Measurements from ENCODE around the gene SRGAP2B.
"Not testable (repeated sequence)": the region's sequence is repeated elsewhere in the genome, so short reads cannot be mapped to it uniquely, and the experiment has no call there.

Gene SRGAP2B

DNA sequence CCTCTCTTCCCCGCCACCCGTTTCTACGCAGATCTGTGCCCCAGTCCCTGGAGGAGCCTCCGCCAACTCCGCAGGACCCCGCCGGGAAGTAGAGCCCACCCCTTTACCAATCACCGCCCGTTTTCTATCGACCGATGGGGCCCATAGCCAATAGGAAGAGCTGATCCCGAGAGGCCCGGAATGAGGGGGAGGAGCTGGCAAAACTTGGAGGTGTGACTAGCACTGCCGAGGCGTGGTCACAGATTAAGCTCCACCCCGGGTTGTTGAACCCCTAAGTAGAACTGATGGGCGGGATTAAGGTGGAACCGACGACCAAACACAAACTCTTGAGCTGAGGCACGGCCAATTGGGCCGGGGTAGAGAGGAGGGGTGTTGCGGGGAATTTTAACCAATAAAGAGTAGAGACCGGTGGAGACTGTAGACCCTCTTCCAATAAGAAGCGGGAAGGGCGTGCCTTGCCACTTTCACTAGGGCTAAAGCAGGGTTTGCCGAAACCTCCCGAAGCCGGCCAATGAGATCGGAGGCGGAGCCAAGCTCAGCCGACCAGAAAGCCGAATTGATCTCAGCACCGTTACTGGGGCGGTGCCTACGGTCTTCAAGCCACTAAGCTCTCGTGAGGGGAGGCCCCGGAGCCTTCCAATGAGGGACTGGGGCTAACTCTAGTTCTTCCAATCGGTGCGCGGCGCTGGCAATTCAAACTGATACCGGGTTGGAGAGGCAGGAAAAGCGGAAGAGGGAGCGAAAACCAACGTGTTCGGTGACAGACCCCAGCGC, at the start of gene SRGAP2B, which contains the start of gene FAM72D:
Gene SRGAP2B (minus strand): TSS at position 45 of the 774 bp plus-strand sequence. CDS start 2,427 bp downstream, outside the sequence.
Gene FAM72D (plus strand): TSS at position 691 of the 774 bp plus-strand sequence. CDS start 874 bp downstream, outside the sequence.
- DNase-seq = not testable (repeated sequence)

DNA sequence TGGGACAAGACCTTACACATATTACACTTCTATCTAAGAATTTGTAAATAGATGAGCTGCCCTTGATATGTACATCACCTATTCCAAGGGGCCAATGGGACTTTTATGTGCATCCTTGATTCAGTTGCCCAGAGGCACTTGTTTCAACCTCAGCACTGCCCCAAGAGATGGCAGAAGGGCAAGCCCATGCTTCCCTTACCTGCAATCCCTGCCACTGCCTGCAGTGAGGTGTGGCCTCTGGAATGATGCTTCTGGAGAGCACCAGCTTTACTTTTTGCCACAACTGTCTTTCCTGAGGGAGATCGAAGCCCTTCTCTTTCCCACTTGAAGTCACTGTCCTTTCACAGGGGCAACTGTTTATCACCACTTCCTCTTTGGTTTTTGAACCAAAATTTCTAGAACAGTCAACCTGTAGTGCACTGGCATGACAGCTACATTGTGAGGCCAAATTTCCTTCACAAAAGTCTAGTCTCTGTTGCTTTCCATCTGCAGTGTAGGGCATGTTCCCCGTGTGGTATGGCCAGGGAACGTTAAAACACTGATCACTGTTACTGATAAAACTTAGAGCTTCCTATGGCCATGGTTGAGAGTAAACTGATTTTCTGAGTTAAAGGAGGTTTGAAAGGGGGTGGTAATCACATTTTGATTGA, 49.3 kb upstream of the SRGAP2B start:
- not testable (repeated sequence) for DNase-seq

DNA sequence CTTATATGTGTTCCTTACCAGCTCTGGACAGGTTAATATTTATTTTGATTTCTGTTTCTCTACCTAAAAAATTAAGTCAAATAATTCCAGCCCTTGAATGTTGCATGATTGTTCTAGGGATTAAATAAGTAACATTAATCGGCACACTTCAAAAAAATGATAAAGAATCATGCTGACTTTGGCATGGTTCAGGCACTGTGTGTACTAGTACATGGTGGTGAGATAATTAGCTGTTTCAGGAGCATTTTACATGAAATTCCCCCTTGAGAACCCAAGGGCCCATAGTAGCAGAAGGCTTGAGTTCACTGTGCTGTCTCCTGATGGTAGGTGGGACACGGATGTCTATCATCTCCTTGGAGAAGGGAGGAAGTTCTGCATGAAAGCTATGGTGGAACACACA, 45.4 kb upstream of the SRGAP2B start:
- not testable (repeated sequence) for DNase-seq

DNA sequence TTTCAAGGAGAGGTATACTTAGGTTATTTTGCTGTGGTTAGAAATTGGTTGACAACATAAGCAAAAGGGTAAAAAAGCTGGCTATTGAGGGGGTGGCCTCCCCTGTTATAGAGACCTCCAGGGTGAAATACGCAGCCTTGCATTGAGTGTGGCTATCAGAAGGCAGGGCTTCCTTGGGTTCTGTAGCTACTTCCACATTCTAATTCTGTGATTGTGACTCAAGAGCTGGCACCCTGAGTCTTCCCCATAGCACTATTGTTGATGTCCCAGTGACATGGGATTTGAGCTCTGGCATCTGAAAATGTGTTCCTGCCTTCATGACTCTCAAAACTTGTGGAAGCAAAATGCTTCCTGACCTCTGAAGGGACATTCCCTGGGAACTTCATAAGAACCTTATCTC, 39.3 kb upstream of the SRGAP2B start:
- DNase-seq = not testable (repeated sequence)

DNA sequence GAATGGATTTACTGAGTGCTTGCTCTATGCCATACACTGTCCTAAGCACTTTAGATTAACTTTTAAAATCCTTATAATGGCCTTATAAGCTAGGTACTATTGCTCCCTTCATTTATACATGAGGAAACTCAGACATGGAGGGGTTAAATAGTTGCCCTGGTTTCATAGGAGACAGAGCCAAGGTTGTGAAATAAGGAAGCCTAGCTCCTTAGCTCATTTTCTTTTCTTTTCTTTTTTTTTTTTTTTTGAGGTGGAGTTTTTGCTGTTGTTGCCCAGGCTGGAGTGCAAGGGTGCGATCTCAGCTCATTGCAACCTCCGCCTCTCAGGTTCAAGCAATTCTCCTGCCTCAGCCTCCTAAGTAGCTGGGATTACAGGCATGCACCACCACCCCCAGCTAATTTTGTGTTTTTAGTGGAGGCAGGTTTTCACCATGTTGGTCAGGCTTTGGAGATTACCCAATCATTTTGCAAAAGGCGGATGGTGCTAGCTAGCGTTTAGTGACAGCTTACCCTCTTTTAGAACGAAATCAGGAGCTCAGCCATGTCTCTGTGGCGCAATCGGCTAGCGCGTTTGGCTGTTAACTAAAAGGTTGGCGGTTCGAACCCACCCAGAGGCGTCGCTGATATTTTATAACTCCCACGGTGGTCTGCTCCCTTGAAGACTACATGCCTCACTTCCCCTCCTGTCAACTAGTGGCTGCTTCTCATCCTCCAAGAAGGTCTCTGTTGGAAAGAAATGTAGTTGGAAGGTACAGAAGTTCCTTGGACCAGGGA, 33.8 kb upstream of the SRGAP2B start:
- not testable (repeated sequence) for DNase-seq

DNA sequence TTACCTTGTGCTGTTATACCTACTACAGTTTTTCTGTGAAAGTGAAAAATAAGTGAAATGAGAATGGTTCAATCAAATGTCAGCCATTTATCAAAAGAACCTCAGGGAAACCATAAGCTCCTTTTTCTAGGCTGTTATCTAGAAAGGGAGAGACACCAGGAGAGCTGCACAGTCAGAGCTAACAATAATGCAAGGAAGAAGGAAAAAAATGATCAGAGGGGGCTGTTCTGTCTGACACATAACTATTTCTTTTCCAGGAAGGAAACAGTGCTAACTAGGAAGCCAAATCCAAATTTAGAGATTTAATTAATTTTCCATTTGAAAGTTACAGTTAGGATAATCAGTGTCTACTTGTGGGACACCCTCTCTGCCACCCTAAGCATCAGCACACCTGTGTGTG, 32.0 kb upstream of the SRGAP2B start:
- not testable (repeated sequence) for DNase-seq

DNA sequence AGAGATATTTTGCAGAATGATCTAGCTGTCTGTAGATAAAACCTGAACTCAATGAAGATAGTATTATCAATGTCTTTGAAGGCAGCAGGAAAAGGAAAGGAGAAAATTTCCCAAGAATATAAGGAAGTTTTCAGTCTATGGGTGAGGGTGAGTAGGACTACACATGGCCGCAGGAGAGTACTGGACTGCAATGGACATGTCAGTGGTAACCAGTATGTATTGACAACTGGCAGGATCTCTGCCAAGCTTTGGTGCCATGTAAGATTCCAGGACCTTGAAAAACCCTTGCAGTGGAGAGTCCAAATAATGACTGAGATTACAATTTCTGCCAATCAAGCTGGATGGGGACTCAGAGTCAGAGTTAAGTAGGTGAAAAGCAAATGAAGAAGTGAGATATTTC, 30.0 kb upstream of the SRGAP2B start:
- not testable (repeated sequence) for DNase-seq

DNA sequence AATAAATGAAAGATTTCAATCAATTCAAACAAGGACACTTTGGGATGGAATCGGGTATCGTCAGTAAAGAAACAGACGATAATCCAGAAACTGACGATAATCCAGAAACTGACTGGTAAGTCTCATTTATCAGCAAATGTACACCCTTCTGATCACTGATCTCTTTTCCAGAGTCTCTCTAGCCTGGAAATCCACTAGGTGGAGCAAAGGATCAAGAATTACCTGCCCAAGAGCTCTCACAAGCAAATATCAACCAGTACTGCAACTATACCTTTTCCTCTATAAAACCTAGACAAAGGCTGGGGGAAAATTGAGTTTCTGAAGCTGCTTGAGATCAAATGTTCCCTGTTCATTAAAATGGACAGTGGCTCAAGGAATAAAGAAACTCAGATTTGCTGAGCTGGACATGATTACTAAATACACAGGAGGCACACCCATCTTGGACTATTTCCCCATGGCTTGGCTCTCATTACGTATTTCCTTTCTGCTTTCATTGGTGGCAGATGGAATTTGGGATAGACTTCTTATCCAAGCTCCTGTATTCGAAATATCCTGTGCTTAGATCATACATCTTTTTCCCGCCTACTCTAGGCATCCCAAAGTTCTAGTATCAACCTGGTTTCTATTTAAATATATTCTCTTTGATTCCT, 29.0 kb upstream of the SRGAP2B start:
- DNase-seq = not testable (repeated sequence)

DNA sequence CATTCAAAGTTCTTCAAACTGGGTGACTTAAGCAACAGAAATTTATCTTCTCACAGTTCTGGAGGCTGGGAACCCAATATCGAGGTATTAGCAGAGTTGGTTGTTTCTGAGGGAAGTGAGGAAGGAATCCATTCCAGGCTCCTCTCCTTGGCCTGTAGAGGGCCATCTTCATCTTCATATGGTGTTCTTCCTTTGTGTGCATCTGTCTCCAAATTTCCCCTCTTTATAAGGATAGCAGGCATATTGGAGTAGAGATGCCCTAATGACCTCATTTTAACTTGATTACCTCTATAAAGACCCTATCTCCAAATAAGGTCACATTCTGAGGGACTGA, 27.9 kb upstream of the SRGAP2B start:
- not testable (repeated sequence) for DNase-seq

DNA sequence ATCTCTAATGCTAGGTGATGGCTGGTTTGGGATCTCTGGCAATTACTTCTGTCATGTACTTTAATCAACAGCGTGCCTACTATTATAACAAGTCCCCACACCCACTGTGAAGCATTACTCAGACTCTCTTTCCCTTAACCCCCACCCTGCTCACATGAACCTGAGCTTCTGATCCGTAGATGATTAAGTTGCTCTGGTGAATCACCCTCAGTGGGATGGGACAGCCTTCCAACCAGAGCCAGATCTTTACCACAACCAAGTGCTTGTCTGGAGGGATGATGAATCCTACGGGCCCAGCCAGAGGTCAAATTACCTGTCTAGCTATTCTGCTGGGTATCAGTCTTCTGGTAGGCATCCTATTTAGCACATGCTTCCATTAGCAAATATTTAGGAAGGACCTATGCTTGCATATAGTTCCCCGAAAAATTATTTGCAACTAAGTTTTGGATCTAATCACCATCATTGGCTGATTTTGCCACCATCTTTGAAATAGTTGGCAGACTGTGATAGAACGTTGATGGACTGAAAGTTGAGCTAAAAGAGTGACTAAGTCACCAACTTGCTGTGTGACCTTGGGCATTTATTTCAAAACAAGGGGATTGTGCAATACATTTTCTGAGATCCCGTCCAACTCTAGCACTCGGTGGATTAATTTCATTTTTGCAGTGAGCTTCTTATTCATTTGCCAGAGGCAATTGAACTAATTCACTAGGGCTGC, 27.4 kb upstream of the SRGAP2B start:
- DNase-seq = not testable (repeated sequence)

DNA sequence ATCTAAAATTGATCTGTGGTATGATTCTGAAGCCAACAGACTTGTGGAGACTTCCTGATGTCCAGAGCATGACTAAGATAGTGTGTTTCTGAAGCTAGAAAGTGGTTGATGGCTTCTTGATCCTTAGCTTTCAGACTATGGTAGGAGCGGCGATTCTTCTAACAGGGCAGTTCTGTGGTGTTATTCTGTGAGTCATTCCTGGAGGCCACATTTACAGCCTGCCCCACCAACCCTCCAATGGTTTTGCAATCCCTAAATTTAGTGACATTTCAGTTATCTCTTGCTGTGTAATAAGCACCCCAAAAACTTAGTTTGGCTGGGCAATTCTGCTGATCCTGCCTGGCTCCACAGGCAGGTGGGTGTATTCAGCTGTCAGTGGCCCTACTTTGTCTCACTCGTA, 24.7 kb upstream of the SRGAP2B start:
- not testable (repeated sequence) for DNase-seq

DNA sequence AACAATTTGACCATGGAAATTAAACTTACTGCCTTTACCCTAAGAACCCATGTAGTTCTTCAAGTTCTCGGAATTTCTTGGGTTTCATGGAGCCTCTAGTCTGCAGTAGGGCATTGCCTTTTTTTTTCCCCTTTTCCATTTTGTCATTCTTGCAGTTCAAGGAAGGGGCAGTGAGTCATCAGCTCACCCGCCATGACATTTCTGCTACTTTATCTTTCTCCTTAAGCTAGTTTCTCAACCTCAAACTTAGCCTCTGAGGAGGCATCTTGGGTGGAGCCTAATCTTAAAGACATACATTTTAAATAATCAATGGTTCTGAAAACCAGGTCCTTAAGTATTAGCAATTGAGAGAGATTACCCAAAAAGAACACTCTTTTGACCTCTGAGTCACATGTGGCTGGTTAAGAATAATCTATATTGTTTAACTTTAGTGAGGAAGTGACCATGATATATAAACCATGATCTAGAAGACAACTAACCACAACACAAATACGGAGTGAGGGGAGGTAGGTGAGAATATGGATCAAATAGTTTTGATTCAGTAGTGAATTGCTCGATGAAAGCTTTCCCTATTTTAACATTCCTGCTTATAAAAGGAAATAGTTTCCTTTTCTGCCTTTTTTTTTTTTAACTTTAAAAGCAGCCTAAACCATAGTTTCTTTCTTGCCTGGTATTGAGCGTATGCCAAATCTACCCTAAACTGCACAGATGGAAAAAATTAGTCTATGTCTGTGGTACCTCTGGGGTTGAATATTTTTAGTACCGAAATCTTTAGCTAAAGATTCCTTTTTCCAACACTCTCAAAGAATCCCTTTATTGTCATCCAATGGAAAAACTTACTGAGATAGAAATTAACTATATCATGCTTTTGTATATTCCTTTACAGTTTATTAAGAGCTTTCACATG, 20.7 kb upstream of the SRGAP2B start:
- DNase-seq = not testable (repeated sequence)

DNA sequence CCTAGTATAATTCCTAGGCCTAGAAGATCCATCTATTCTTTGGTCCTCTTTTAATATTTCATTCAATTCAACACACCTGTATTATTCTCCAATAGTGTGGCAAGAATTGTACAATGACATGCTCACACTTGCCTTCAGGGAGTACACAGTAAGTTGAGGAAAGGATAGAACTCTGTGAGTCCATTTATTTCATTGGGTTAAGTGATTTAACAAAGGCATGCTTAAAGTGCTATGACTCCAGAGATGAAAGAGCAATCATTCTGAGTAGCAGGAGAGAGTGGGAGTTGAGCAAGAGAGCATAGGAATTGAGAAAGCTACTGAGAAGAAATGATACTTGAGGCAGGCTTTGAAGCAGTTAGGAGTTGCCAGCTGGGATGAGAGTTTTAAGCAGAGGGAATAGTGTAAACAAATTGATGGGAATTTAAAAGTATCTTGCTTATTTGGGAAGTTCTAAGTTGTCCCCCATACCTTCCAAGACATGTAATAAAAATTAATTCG, 19.5 kb upstream of the SRGAP2B start:
- not testable (repeated sequence) for DNase-seq

DNA sequence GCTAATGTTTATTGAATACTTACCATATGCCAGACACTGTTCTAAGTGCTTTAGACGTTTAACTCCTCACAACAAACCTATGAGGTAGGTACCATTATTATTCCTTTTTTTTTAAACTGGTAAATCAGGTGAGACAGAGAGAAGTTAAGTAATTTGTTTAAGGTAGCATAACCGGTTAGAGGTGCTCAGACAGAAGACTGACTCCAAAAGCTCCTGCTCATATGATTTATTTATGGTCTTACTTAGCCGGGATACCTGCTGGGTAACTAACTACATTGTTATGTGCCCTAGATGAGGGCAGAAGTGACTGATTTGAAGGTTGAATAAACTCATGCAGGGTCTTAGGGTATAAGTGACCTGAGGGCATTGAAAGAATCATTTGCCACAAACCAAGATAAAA, 17.6 kb upstream of the SRGAP2B start:
- not testable (repeated sequence) for DNase-seq

DNA sequence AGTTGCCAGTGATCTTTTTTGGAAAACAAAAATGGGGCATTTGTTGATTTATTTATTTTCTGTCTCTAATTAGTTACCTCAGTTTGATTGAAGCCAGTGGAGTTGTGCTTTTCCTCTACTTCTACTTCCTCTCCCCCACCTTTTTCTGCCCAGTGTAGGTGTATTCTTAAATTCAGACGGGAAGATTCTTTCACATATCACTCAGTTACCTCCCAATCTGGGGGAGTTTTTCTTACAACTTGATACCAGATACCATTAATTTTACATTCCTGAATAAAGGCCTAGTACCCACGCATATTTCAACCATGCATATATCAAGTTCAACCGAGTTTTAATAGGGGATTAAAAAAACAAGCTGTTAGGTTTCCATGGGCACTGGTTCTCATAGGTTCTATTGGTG, 16.5 kb upstream of the SRGAP2B start:
- DNase-seq = not testable (repeated sequence)

DNA sequence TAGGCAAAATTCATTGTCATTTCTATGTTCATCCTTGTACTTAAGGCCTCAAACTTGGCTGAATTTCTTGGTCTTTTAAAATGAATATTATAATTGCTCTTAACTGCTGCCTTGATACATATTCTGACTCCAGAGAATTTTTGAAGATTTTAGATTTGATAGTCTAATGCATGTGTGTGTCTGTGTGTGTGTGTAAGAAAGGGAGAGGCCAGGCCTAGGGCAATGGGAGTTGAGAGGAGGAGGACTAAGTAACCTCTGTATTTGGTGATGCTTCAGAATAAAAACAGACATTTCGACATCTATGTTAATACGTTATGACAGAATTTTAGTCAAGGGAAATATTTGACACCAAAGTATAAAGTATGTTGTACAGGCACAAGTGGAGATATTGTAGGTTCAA, 8.2 kb upstream of the SRGAP2B start:
- DNase-seq = not testable (repeated sequence)

DNA sequence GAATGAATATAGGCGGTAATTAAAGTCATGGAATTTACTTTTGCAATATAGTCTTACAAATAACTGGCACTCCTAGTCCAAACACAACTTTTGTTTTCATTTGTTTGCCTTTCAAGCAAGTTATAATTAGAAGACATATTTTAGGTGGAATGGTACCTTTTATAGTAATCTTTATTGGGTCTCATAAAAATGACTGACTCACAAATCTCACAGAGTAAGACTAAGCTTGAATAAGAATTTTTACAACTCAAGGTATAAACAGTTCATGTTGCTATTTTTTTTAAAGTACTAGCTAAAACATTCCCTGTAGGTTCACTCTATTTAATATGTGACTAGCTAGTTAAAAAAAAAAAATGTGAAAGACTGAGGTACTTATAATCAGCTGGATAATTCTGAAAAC, 6.6 kb upstream of the SRGAP2B start:
- not testable (repeated sequence) for DNase-seq

DNA sequence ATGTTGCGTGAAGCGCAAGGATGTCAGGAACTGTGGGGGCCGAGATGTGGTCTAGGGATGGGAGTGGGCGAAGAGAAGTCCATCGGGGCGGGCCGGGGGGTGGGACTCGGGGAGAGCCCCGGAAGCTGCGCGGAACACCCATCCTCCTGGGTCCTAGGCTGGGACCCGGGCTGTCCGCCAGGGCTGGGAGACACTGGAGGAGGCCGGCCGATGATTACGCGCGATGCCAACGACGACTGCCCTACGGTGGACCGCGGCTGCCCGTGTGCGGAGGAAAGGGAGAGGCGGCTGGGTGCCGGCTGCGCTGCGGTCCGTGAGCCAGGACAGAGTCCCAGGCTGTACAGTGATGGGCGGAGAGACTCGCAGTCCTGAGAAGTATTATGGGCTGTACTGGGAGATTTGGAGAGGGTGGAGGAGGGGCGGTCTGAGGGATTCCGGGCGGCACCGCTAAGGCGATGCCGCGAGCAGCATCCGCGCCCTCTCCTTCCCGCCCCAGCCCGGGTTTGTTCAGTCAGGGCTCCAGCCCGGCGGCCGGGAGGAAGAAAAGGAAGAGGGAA, 395 bp downstream of the SRGAP2B start:
- not testable (repeated sequence) for DNase-seq

DNA sequence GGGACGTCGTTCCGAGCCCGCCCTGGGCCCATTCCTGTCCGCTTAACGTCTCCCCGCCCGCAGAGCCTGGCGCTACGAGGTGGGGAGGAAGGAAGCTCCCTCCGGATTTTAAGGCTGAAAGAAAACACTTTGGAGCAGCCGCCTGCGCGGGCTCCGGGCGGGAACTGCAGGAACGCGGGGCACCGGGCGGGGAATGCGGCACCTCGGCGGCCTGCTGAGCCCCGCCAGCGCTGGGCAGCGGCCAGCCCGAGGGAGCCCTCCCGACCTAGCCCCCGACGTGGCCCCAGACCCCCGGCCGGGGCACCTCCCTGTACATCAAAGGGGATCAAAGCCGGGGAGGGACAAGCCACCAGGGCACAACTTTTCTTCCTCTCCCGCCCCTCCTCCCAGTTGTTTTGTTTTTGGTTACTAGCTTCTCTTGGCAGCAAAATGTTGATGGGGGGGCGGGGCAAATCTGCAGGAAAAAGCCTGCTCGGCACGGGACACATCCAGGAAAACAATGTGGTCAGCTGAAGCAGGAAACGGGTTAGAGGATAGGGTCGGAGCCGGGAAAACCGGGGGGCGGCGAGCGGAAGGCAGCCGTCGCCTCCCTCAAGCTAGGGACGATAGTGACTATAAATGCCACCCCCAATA, 1.5 kb downstream of the SRGAP2B start:
- DNase-seq = not testable (repeated sequence)

Data from NCI-H446 (cell line).